ENCODE results near the gene PLEKHN1. TPM values are rescaled to one million over a fixed set of nuclear protein-coding genes. Genes with fewer than 3 reads are reported as not detected.

The PLEKHN1 gene
- polyA plus RNA-seq, 1 of the 3 experiments (the other 2 are of a cell fraction): not detected

DNA sequence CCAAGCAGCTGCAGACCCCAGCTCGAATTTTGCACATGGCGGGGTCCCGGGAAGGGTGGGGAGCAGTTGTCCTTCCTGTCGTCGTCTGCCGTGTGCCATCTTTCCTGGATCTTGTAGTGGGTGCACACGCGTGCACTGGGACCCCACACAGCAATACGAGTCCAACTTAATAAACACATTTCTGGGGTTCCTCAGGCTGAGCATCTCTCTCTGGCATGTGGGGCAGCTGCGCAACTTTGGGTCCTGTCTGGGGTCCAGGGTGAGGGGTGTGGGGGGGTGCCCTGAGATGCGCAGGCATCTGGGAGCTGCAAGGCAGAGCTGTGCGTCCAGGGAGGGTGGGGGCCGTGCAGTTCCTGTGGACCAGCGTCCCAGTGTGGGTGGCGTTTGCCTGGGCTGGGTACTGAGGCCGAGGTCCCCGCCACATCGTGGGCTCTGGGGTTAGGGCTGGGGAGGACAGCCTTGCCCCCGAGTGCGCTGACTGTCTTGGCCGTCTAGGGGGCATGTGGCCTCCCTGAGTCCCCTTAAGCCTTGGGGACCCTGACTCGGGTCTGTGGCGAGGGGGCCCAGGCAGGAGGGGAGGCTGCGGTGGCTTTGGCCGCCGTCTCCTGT lies 652 bp upstream of the PLEKHN1 start:
- DNase-seq: no peak
- Histone ChIP-seq H3K36me3 (replicated peaks in 1 of 2; ENCODE audit: control insufficient read depth in 1 of 2, insufficient read depth in 2 of 2, low read length in 1 of 2) (peaks cover 0 to 14% of the 10 kb centered on the region in 2 experiments), H3K9ac (no peak overlapping the region), H3K27me3 (ENCODE audit: insufficient read depth) (no peaks in the 10 kb centered on the region), H3K27ac (ENCODE audit: low read depth in 2 of 2, low read length in 1 of 2) (no peak overlapping the region), H3F3A (replicated peaks; ENCODE audit: insufficient read depth) (no peaks in the 10 kb centered on the region), H3K79me2 (ENCODE audit: insufficient read depth) (no peaks in the 10 kb centered on the region), H3K4me2 (no peak overlapping the region), H2AFZ (ENCODE audit: low read depth) (no peak overlapping the region), H3K9me3 (no peaks in the 10 kb centered on the region), H3K4me1 (ENCODE audit: control insufficient read depth in 1 of 2, insufficient read depth in 2 of 2, low read depth in 1 of 2, low read length in 1 of 2) (peaks cover 0 to 7% of the 10 kb centered on the region in 2 experiments; a peak in 1 of 4 replicates), H4K20me1 (ENCODE audit: insufficient read depth) (no peaks in the 10 kb centered on the region), H3K9me2 (no peaks in the 10 kb centered on the region), H3K4me3 (ENCODE audit: low read depth in 2 of 2, low read length in 1 of 2) (no peak overlapping the region)
- TF ChIP-seq TAF1 (IDR thresholded peaks at IDR 0.05; ENCODE audit: borderline replicate concordance, low read depth, low read length) (no peak), NRF1 (IDR thresholded peaks at IDR 0.05; ENCODE audit: low read depth, low read length) (no peak), TCF12 (IDR thresholded peaks at IDR 0.05) (no peak), FOSL2 (IDR thresholded peaks at IDR 0.05; ENCODE audit: borderline replicate concordance, low read depth) (no peak)
- ChIA-PET POLR2A (no interaction called here), CTCF (interaction anchor here (2.3 kb wide), 1 partner anchor 10 kb away, joined by 8 read pairs; no protein-coding TSS in a partner anchor)
- WGBS (ENCODE audit: low lambda C conversion rate): 93% methylated on average over 11 of the region's 26 CpGs

DNA sequence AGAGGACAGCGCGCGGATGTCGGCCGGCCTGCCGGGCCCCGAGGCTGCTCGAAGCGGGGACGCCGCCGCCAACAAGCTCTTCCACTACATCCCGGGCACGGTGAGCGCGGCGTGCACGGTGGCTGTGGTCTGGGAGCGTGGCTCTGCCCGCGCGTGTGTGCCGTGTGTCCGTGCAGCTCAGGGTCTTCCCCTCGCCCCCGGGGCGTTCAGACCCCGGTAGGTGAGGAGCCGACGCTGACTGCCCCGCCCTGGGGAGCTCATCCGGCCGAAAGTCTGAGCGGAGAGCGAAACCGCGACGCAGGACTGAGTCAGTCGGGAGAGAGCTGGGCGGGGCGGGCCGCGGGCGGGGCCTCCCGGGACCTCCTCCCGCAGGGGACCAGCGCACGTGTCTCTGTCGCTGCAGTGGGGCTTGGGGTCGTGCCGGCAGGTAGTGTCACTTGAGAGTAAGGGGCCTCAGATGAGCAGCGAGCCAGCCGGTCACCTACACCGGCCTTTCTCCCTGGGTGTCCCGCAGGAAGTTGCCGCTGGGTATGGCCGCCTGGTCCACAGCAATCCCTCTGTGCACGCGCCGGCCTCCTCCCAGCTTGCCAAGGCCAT lies 520 bp downstream of the PLEKHN1 start:
- Histone ChIP-seq H3K9me2 (no peaks in the 10 kb centered on the region), H3K36me3 (replicated peaks in 1 of 2; ENCODE audit: control insufficient read depth in 1 of 2, insufficient read depth in 2 of 2, low read length in 1 of 2) (peaks cover 0 to 14% of the 10 kb centered on the region in 2 experiments), H3K4me2 (no peak overlapping the region), H3K4me1 (ENCODE audit: control insufficient read depth in 1 of 2, insufficient read depth in 2 of 2, low read depth in 1 of 2, low read length in 1 of 2) (peaks cover 0 to under 1% of the 10 kb centered on the region in 2 experiments; a peak in 1 of 4 replicates), H3K79me2 (ENCODE audit: insufficient read depth) (no peaks in the 10 kb centered on the region), H3K27ac (ENCODE audit: low read depth in 2 of 2, low read length in 1 of 2) (no peak overlapping the region), H3K27me3 (ENCODE audit: insufficient read depth) (no peaks in the 10 kb centered on the region), H2AFZ (ENCODE audit: low read depth) (no peak overlapping the region), H4K20me1 (ENCODE audit: insufficient read depth) (no peaks in the 10 kb centered on the region), H3K9ac (no peak overlapping the region), H3K9me3 (no peaks in the 10 kb centered on the region), H3F3A (replicated peaks; ENCODE audit: insufficient read depth) (no peaks in the 10 kb centered on the region), H3K4me3 (ENCODE audit: low read depth in 2 of 2, low read length in 1 of 2) (no peak overlapping the region)
- CTCF ChIA-PET: interaction anchor here (1.7 kb wide), 1 partner anchor 61 kb away, joined by 8 read pairs; no protein-coding TSS in a partner anchor
- WGBS (ENCODE audit: low lambda C conversion rate): 89% methylated on average over 24 of the region's 60 CpGs
- no peak for TF ChIP-seq NFIC (IDR thresholded peaks at IDR 0.05; ENCODE audit: borderline replicate concordance)
- TF ChIP-seq YY1 (IDR thresholded peaks at IDR 0.05; ENCODE audit: low read depth): no peak
- TF ChIP-seq, protein P1, sequence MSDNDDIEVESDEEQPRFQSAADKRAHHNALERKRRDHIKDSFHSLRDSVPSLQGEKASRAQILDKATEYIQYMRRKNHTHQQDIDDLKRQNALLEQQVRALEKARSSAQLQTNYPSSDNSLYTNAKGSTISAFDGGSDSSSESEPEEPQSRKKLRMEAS (IDR thresholded peaks at IDR 0.05; ENCODE audit: low read depth): no peak
- no peak for TF ChIP-seq RCOR1 (IDR thresholded peaks at IDR 0.05; ENCODE audit: low read length)
- TF ChIP-seq, protein P2, sequence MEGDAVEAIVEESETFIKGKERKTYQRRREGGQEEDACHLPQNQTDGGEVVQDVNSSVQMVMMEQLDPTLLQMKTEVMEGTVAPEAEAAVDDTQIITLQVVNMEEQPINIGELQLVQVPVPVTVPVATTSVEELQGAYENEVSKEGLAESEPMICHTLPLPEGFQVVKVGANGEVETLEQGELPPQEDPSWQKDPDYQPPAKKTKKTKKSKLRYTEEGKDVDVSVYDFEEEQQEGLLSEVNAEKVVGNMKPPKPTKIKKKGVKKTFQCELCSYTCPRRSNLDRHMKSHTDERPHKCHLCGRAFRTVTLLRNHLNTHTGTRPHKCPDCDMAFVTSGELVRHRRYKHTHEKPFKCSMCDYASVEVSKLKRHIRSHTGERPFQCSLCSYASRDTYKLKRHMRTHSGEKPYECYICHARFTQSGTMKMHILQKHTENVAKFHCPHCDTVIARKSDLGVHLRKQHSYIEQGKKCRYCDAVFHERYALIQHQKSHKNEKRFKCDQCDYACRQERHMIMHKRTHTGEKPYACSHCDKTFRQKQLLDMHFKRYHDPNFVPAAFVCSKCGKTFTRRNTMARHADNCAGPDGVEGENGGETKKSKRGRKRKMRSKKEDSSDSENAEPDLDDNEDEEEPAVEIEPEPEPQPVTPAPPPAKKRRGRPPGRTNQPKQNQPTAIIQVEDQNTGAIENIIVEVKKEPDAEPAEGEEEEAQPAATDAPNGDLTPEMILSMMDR (IDR thresholded peaks at IDR 0.05): no peak
- no peak for TF ChIP-seq NRF1 (IDR thresholded peaks at IDR 0.05; ENCODE audit: low read depth, low read length)
- TF ChIP-seq FOSL2 (IDR thresholded peaks at IDR 0.05; ENCODE audit: borderline replicate concordance, low read depth): no peak
- no peak for TF ChIP-seq TCF12 (IDR thresholded peaks at IDR 0.05)
- TF ChIP-seq, protein P3, sequence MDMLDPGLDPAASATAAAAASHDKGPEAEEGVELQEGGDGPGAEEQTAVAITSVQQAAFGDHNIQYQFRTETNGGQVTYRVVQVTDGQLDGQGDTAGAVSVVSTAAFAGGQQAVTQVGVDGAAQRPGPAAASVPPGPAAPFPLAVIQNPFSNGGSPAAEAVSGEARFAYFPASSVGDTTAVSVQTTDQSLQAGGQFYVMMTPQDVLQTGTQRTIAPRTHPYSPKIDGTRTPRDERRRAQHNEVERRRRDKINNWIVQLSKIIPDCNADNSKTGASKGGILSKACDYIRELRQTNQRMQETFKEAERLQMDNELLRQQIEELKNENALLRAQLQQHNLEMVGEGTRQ (IDR thresholded peaks at IDR 0.05; ENCODE audit: borderline replicate concordance, low read depth, low read length): no peak
- no peak for TF ChIP-seq MEF2A (IDR thresholded peaks at IDR 0.05; ENCODE audit: borderline replicate concordance, low read depth)
- DNase-seq: no peak
- POLR2A ChIA-PET: no interaction called here

All from SK-N-SH (cell line).